GM23338 (cell line): ENCODE results near the gene SPATA13. TPM values are rescaled to one million over a fixed set of nuclear protein-coding genes. Genes with fewer than 3 reads are reported as not detected.

ENCODE experiments used
- ATAC-seq: fragments of 200-7000 bp; cut with Tn5 transposase; 3 replicates; pipeline ENCODE4 v1.9.1; 2020
- DNase-seq: peaks from one replicate; pipeline ENCODE4 v3.0.0-alpha.2; 2015; ENCODE audit warnings: low spot score
- H2AFZ ChIP-seq: fragments of 200-600 bp; sonication (generic); 2 replicates; pipeline ENCODE4 v1.8.0; 2016; ENCODE audit warnings: antibody characterized with exemption, mild to moderate bottlenecking, moderate library complexity
- H3F3A ChIP-seq: fragments of 200-600 bp; sonication (generic); replicated peaks from 2 replicates; pipeline ENCODE4 v1.8.0; 2017; ENCODE audit warnings: antibody characterized with exemption, mixed run types, low read depth
- H3K27ac ChIP-seq: fragments of 200-600 bp; sonication (generic); 2 replicates; pipeline ENCODE4 v1.6.1; 2016; ENCODE audit warnings: low read depth
- H3K27me3 ChIP-seq: fragments of 200-600 bp; sonication (generic); 2 replicates; pipeline ENCODE4 v1.8.0; 2016; ENCODE audit warnings: mild to moderate bottlenecking, mixed run types, moderate library complexity; ENCODE audit not compliant: insufficient read depth
- H3K36me3 ChIP-seq: fragments of 200-600 bp; sonication (generic); 2 replicates; pipeline ENCODE4 v1.8.0; 2016; ENCODE audit warnings: mild to moderate bottlenecking; ENCODE audit not compliant: insufficient read depth
- H3K4me1 ChIP-seq: fragments of 200-600 bp; sonication (generic); 2 replicates; pipeline ENCODE4 v1.8.0; 2016; ENCODE audit warnings: mild to moderate bottlenecking, moderate library complexity; ENCODE audit not compliant: insufficient read depth
- H3K4me2 ChIP-seq: fragments of 200-600 bp; sonication (generic); 2 replicates; pipeline ENCODE4 v1.7.1; 2017; ENCODE audit warnings: mixed run types
- H3K4me3 ChIP-seq: fragments of 200-600 bp; sonication (generic); 2 replicates; pipeline ENCODE4 v1.6.1; 2016; ENCODE audit warnings: mixed run types
- H3K79me2 ChIP-seq: fragments of 200-600 bp; sonication (generic); replicated peaks from 2 replicates; pipeline ENCODE4 v1.8.0; 2017; ENCODE audit warnings: mild to moderate bottlenecking; ENCODE audit not compliant: insufficient read depth
- H3K9me2 ChIP-seq: fragments of 200-600 bp; sonication (generic); 2 replicates; pipeline ENCODE4 v1.8.0; 2017; ENCODE audit not compliant: insufficient read depth
- H4K20me1 ChIP-seq: fragments of 200-600 bp; sonication (generic); replicated peaks from 2 replicates; pipeline ENCODE4 v1.8.0; 2017; ENCODE audit warnings: mild to moderate bottlenecking; ENCODE audit not compliant: insufficient read depth
- H3K27ac Mint-ChIP-seq: 2 replicates; pipeline ENCODE4 v1.8.0; 2020; ENCODE audit warnings: inconsistent platforms, mild to moderate bottlenecking, moderate library complexity, mixed read lengths
- H3K27me3 Mint-ChIP-seq: 3 replicates; pipeline ENCODE4 v1.8.0; 2022; ENCODE audit warnings: low read depth, mild to moderate bottlenecking, moderate library complexity, mixed read lengths, inconsistent platforms; ENCODE audit not compliant: insufficient read depth, poor library complexity
- H3K36me3 Mint-ChIP-seq: 3 replicates; pipeline ENCODE4 v1.8.0; 2021; ENCODE audit warnings: low read depth, mild to moderate bottlenecking, inconsistent platforms, moderate library complexity, mixed read lengths
- H3K4me1 Mint-ChIP-seq: 3 replicates; pipeline ENCODE4 v1.8.0; 2020; ENCODE audit warnings: mild to moderate bottlenecking, inconsistent platforms, mixed read lengths
- H3K4me3 Mint-ChIP-seq: 3 replicates; pipeline ENCODE4 v1.8.0; 2021; ENCODE audit warnings: moderate library complexity, mild to moderate bottlenecking, inconsistent platforms, mixed read lengths
- H3K9me3 Mint-ChIP-seq: 3 replicates; pipeline ENCODE4 v1.8.0; 2020; ENCODE audit warnings: moderate library complexity, mild to moderate bottlenecking, inconsistent platforms, mixed read lengths
- CREB1 ChIP-seq: fragments of 250-450 bp; sonication (Bioruptor Pico); IDR thresholded peaks from 2 replicates; pipeline ENCODE4 v1.5.0; 2020; ENCODE audit warnings: low read depth, mild to moderate bottlenecking, moderate library complexity
- ETS1 ChIP-seq: IDR thresholded peaks from 2 replicates; pipeline ENCODE4 v1.6.1; 2016; ENCODE audit warnings: antibody characterized with exemption
- EZH2 ChIP-seq: fragments of 200-600 bp; sonication (generic); IDR thresholded peaks from one replicate; pipeline ENCODE4 v1.8.0; 2017; ENCODE audit warnings: antibody characterized with exemption, mild to moderate bottlenecking, low read depth; ENCODE audit not compliant: unreplicated experiment
- EZH2phosphoT487 ChIP-seq: fragments of 200-600 bp; sonication (generic); IDR thresholded peaks from one replicate; pipeline ENCODE4 v1.8.1; 2018; ENCODE audit warnings: antibody characterized with exemption; ENCODE audit not compliant: unreplicated experiment
- JUNB ChIP-seq: IDR thresholded peaks from one replicate; pipeline ENCODE4 v1.6.1; 2016; ENCODE audit warnings: antibody characterized with exemption; ENCODE audit not compliant: unreplicated experiment
- NANOG ChIP-seq: IDR thresholded peaks from 2 replicates; pipeline ENCODE4 v1.6.1; 2016; ENCODE audit warnings: antibody characterized with exemption, borderline replicate concordance
- POLR2AphosphoS5 ChIP-seq: IDR thresholded peaks from 2 replicates; pipeline ENCODE4 v1.6.1; 2016; ENCODE audit warnings: antibody characterized with exemption, low read depth
- STAT1 ChIP-seq: IDR thresholded peaks from one replicate; pipeline ENCODE4 v1.6.1; 2016; ENCODE audit warnings: antibody characterized with exemption; ENCODE audit not compliant: unreplicated experiment
- ZNF114 ChIP-seq: fragments of 250-450 bp; sonication (Bioruptor Pico); IDR thresholded peaks from 2 replicates; pipeline ENCODE4 v1.5.0; 2020; ENCODE audit warnings: mild to moderate bottlenecking, moderate library complexity
- ZNF331 ChIP-seq: fragments of 250-450 bp; sonication (Bioruptor Pico); IDR thresholded peaks from 2 replicates; pipeline ENCODE4 v1.5.0; 2020; ENCODE audit warnings: low read depth, mild to moderate bottlenecking, moderate library complexity
- ZNF462 ChIP-seq: fragments of 250-450 bp; sonication (Bioruptor Pico); IDR thresholded peaks from 2 replicates; pipeline ENCODE4 v1.5.0; 2020; ENCODE audit warnings: mild to moderate bottlenecking, moderate library complexity
- polyA plus RNA-seq: library from polyadenylated mRNA; unstranded; fragments of >200 nt; fragmentation: Nextera tagmentation; extraction: Ambion mirVana; gene quantifications from 2 replicates; pipeline ENCODE4 v1.2.1, GENCODE V29; 2016
- total RNA-seq: library from RNA; depleted of rRNA; stranded (reverse); fragments of >200 nt; shearing (Covaris generic); gene quantifications from 2 replicates; pipeline ENCODE4 v1.2.3, GENCODE V29; 2014
- TF ChIP-seq, protein P1 (sequence below): IDR thresholded peaks from one replicate; pipeline ENCODE4 v1.6.1; 2018; ENCODE audit warnings: antibody characterized with exemption; ENCODE audit not compliant: unreplicated experiment
- TF ChIP-seq, protein P2 (sequence below), 2 experiments: fragments of 200-600 bp in 1 of 2; sonication (generic) in 1 of 2; conservative IDR thresholded peaks; 2 replicates each; pipeline versions ENCODE4 v1.5.1 to v1.6.1; 2016 to 2017; ENCODE audit warnings: antibody characterized with exemption in 2 of 2, low read depth in 2 of 2, mild to moderate bottlenecking in 2 of 2, moderate library complexity in 1 of 2

Gene SPATA13
- total and polyA plus RNA-seq, 2 experiments from 2014 or later = 11.9 to 45.7 TPM

- ATAC-seq = no peak
- Mint-ChIP-seq H3K4me1 (no peaks in the 10 kb centered on the region), H3K36me3 (no peaks in the 10 kb centered on the region), H3K27me3 (peaks cover 3% of the 10 kb centered on the region), H3K27ac (no peak overlapping the region), H3K4me3 (no peak overlapping the region), H3K9me3 (peaks cover 15% of the 10 kb centered on the region; the same call in 2 of the 3 replicates)
- Histone ChIP-seq H3K4me2 (no peak overlapping the region), H3K27me3 (no peaks in the 10 kb centered on the region), H2AFZ (no peak overlapping the region), H3K9me2 (peaks cover 4% of the 10 kb centered on the region; the same call in 1 of the 2 replicates), H3K4me3 (no peak overlapping the region), H3K79me2 (no peaks in the 10 kb centered on the region), H4K20me1 (no peaks in the 10 kb centered on the region), H3K4me1 (no peaks in the 10 kb centered on the region), H3K27ac (no peak overlapping the region), H3F3A (no peaks in the 10 kb centered on the region), H3K36me3 (no peaks in the 10 kb centered on the region)
- no peak for DNase-seq
- no peak for TF ChIP-seq STAT1
- TF ChIP-seq CREB1 (CRISPR knock-in tag) = no peak
- TF ChIP-seq, protein P1, sequence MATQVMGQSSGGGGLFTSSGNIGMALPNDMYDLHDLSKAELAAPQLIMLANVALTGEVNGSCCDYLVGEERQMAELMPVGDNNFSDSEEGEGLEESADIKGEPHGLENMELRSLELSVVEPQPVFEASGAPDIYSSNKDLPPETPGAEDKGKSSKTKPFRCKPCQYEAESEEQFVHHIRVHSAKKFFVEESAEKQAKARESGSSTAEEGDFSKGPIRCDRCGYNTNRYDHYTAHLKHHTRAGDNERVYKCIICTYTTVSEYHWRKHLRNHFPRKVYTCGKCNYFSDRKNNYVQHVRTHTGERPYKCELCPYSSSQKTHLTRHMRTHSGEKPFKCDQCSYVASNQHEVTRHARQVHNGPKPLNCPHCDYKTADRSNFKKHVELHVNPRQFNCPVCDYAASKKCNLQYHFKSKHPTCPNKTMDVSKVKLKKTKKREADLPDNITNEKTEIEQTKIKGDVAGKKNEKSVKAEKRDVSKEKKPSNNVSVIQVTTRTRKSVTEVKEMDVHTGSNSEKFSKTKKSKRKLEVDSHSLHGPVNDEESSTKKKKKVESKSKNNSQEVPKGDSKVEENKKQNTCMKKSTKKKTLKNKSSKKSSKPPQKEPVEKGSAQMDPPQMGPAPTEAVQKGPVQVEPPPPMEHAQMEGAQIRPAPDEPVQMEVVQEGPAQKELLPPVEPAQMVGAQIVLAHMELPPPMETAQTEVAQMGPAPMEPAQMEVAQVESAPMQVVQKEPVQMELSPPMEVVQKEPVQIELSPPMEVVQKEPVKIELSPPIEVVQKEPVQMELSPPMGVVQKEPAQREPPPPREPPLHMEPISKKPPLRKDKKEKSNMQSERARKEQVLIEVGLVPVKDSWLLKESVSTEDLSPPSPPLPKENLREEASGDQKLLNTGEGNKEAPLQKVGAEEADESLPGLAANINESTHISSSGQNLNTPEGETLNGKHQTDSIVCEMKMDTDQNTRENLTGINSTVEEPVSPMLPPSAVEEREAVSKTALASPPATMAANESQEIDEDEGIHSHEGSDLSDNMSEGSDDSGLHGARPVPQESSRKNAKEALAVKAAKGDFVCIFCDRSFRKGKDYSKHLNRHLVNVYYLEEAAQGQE = no peak
- no peak for TF ChIP-seq ZNF331
- TF ChIP-seq NANOG = no peak
- no peak for TF ChIP-seq JUNB
- TF ChIP-seq, protein P2, sequence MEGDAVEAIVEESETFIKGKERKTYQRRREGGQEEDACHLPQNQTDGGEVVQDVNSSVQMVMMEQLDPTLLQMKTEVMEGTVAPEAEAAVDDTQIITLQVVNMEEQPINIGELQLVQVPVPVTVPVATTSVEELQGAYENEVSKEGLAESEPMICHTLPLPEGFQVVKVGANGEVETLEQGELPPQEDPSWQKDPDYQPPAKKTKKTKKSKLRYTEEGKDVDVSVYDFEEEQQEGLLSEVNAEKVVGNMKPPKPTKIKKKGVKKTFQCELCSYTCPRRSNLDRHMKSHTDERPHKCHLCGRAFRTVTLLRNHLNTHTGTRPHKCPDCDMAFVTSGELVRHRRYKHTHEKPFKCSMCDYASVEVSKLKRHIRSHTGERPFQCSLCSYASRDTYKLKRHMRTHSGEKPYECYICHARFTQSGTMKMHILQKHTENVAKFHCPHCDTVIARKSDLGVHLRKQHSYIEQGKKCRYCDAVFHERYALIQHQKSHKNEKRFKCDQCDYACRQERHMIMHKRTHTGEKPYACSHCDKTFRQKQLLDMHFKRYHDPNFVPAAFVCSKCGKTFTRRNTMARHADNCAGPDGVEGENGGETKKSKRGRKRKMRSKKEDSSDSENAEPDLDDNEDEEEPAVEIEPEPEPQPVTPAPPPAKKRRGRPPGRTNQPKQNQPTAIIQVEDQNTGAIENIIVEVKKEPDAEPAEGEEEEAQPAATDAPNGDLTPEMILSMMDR (conservative IDR thresholded peaks at IDR 0.05; ENCODE audit: low read depth in 2 of 2) = no peak
- no peak for TF ChIP-seq POLR2AphosphoS5
- TF ChIP-seq EZH2phosphoT487 = no peak
- TF ChIP-seq ZNF462 (CRISPR knock-in tag) = no peak
- no peak for TF ChIP-seq ETS1
- no peak for TF ChIP-seq ZNF114 (CRISPR knock-in tag)
- TF ChIP-seq EZH2 = no peak
Observed at GRCh38 chr13:24340608-24340955, 180.1 kb downstream of the SPATA13 start.
